SIG-M5 treated with dmso at 0.1 percent for 504 hours (cell line): ENCODE results near the gene MED14.

Source experiments
- DNase-seq: peaks from one replicate; lab custom pipeline; 2025; ENCODE audit not compliant: unreplicated experiment; lab: John Stamatoyannopoulos, UW

Gene MED14

DNA sequence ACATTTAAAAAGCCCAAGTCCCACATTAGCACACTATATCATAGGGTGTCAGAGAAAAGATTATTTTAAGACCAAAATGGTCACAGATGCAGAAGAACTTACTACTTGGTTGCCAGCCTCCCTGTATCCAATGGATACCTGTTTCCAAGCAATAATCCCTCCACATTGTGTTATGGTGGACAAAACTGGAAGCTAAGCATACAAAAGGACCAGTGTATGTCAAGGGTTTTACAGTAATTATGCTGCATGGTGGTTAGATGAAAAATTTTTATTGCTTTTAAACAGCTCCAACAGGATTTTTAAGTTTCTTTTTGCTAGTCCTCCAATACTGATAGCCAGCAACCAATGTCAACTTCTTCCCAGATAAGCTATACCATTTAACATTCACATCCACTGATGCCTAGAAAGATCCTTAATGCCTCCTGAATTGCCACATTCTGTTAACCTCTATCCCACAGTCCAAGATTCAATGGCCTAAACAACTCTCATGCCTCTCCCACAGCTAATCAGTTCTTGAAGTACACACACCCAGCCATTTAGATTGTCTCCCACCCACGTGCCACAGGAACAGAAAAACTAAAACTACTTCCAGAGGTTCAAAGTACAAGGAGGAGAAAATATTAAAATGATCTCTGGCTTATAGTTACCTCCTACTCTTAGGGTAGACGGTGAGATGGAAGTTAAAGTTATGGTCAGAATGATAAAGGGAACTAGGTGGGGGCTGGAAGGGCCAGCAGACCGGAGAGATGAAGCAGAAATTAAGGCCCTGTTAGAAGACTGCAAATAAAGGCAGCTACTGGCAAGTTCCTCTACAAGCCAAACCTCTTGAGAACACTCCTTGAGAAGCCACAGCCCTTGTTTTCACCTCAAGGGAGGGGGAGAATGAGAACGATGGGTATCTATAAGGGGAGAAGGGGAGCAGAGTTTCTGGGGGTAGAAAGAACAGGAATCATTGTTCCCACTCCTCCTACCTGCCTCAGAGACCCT, 5.5 kb downstream of the MED14 start:
- no peak for DNase-seq

- DNase-seq = no peak
Measured at GRCh38 chrX:40727581-40728252, 7.6 kb downstream of the MED14 start.

- DNase-seq = no peak
Measured at GRCh38 chrX:40727093-40727492, 8.2 kb downstream of the MED14 start.

- DNase-seq = no peak
Measured at GRCh38 chrX:40722930-40723329, 12.4 kb downstream of the MED14 start.

DNA sequence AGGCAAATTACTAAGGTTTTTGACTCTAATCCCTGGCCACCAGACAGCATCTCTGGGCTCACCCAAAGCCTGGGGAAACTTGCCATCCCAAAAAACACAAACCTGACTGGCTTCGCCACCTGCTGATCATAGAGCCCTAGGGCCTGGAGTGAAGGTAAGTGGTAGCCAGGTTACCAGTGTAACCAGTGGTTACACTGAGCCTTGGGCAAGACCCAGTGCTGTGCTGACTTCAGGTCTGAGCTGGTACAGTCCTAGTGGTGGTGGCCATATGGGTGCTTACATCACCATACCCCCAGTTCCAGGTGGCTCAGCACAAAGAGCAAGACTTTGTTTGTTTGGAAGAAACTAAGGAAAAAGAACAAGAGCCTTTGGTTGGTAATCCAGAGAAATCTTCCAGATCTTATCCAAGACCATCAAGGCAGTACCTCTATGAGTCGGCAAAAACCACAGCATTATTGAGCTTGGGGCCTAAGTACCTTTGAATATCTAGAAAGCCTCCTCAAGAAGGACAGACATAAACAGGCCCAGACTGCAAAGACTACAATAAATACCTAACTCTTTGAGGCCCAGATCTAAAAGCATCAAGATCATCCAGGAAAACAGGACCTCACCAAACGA, 13.7 kb downstream of the MED14 start:
- no peak for DNase-seq

DNA sequence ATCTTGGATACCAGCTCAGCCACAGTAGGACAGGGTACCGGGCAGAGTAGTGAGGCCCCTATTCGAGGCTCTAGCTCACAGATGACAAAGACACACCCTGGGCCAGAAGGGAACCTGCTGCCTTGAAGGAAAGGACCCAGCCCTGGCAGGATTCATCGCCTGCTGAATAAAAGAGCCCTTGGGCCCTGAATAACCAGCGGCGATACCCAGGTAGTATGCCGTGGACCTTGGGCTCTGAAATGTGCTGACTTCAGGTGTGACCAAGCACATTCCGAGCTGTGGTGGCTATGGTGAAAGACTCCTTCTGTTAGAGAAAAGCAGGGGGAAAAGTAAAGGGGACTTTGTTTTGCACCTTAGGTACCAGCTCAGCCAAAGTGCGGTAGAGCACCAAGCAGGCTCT, 14.6 kb downstream of the MED14 start:
- DNase-seq = no peak

GRCh38 chrX:40720339-40720738, 15.0 kb downstream of the MED14 start:
- DNase-seq = no peak

DNA sequence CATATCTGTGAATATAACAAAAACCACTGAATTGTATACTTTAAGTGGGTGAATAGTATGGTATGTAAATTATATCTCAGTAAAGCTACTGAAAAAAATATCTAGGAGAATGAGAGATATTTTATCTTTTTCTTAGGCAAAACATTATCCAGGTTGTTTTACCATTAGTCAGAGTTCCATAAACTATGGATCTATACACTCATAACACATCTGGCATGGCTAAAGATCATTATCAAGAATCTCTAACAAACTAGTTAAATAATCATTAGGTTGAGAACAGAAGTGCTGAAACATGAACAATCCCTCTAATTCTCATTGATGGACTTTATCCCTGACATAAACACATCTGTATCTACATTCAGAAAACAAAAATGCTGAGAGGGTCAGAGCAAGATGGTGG, 15.6 kb downstream of the MED14 start:
- DNase-seq = no peak

- DNase-seq = no peak
Measured at GRCh38 chrX:40719218-40719617, 16.1 kb downstream of the MED14 start.

- no peak for DNase-seq
Measured at GRCh38 chrX:40709395-40709794, 25.9 kb downstream of the MED14 start.

DNA sequence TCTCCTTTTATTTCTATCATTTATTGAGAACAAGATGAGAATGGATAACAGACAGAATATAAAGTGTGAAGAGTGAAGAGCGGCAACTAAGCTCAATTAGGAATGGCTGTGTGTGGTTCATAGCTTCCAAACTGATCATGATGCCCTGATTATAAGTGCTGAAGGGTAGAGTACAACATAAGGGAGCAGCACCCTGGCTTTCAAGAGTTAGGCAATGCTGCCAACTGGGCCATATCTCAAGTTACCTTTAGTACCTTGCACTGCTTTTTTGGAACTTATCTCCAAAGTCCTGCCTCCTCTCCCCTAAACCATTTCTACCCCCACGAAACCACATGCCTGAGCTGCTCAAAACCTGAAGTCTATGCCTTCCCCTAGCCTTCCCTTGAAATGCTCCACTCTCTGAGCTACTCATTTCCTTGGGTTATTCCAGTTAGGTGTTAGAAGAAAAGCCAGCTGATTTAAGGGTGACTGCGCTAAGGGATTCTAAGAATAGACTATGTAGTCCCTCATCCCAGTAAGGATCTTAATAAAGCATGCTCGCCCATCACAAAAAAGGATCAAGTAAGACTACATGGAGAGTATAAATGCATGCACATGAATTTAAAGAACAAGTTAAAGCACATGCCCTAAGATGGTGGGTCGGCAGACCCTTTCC, 29.6 kb downstream of the MED14 start:
- no peak for DNase-seq

- no peak for DNase-seq
Measured at GRCh38 chrX:40700640-40701342, 34.6 kb downstream of the MED14 start.

DNA sequence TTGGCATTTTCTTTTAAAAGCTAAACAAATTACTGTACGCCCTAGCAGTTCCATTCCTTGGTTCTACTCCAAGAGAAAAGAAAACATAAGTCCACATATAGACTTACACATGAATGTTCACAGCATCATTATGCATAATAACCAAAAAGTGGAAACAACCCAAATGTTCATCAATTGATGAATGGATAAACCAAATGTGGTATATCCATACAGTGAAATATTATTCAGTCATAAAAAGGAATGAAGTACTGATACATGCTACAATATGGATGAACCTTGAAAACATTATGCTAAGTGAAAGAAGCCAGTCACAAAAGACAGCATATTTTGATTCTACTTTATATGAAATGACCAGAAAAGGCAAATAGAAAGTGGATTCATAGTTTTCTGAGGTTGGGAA, 36.5 kb downstream of the MED14 start:
- no peak for DNase-seq

DNA sequence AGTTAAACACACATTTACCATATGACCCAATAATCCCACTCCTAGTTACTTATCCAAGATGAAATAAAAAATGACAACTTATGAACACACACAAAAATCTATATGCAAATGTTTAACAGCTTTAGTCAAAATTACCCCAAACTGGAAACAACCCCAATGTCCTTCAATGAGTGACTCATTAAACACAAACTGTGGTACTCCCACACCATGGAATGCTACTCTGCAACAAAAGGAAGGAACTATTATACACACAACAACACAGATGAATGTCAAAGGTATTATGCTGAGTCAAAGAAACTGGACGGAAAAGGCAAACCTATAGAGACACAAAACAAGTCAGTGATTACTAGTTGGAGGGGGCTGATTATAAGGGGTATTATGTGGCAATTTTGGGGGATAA, 40.5 kb downstream of the MED14 start:
- no peak for DNase-seq

GRCh38 chrX:40688929-40689328, 46.4 kb downstream of the MED14 start:
- DNase-seq = no peak

DNA sequence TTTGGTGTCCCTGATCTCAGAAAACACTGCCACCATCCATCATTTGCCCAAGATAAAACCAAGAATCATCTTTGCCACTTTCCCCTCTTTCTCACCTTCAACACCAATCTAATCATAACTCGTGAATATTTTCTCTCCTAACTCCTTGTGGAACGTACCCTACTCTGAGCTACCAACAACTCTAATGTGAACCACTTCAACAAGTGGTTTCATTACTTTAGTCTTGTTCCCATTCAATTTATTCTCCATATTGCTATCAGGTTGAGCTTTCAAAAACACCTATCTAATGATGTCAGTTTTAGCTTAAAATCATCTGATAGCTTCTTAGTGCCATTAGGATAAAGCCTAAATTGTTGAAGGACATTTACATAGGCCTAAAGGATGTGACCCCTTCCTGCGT, 48.2 kb downstream of the MED14 start:
- DNase-seq = no peak

DNA sequence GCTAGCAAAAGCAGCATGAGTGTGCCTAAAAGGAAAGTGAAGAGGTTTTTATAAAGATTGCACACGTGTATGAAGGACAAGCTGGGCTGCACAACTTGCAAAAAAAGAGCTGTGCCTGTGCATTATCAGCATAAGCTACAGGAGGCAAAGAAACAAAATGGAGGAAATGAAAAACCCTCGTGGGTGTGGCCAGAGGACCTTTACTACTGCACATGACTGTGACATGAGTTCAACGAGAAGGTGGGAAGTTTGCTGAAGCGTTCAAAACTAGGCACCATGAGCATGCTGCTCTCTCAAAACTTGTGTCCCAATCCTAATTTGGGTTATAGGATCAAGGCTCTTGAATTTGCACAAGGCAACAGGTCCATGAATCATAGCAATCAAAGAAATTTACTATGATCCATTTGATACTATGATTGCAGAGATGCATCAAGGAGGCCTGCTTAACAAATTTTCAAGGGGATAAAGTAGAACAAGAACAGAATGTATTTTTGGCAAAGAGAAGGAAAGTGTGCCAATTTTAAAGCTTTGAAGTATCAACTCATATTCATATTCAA, 49.9 kb downstream of the MED14 start:
- DNase-seq = no peak

DNA sequence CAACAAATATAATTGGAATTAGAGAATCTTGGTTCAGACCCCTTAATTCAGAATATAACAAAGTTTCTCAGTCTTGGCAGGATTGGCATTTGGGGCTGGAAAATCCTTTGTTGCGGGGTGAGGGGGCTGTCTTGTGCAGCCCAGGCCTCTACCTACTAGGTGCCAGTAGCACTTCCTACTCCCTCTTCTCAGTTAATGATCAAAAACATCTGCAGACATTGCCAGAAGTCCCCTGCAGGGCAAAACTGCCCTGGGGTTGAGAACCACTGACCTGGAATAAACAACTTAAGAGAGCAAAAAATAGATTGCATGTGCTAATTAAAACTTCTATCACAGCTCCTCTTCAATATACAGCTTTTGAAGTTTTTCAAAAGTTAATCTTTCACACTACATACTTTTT, 51.2 kb downstream of the MED14 start:
- no peak for DNase-seq

DNA sequence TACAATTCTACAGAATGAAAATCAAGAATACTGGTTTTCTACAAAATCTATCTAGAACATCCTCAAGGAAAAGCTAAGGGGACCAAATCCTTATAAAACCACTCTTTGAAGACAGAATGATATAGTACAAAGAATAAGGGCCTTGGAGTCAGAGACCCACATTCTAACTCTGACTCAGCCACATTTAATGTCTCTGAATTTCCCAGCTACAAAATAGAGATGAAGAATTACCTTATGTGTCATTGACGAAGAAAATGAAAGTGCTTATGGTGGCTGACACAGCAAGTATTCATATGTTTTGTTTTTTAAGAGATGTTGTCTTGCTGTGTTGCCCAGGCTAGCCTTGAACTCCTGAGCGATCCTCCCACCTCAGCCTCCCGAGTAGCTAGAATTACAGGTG, 52.1 kb downstream of the MED14 start:
- no peak for DNase-seq

DNA sequence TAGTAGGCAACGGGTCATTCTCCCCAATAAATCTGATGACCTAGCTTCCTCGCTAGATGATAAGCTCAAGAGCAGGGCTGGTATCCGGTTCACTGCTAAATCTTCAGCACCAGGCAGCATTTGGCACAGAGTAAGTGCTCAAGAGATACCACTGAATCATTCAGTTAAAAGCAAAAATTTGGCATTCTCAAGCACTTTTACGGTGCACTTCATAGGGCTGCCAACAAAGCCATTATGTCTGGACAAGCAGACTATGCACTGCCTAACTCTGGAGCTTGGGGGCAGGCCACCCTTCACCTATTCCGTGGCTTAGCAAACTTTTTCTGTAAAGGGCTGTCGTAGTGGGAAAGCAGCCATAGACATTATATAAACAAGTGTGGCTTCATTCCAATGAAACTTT, 64.2 kb downstream of the MED14 start:
- no peak for DNase-seq
